Fibroblast of villous mesenchyme (primary cell): ENCODE results near the gene PLA2G4B. TPM values are rescaled to one million over a fixed set of nuclear protein-coding genes. Genes with fewer than 3 reads are reported as not detected.

ENCODE experiments used
- DNase-seq: peaks from one replicate; pipeline ENCODE4 v3.0.0-alpha.2; 2010; ENCODE audit warnings: low read depth
- H3K4me3 ChIP-seq: 2 replicates; pipeline ENCODE4 v1.5.1; 2011; ENCODE audit warnings: low read depth, mild to moderate bottlenecking, low read length
- total RNA-seq: library from RNA; depleted of rRNA; stranded (reverse); fragments of >200 nt; gene quantifications from 2 replicates; pipeline ENCODE4 v1.2.3, GENCODE V29; 2012
- TF ChIP-seq, protein P1 (sequence below): IDR thresholded peaks from 2 replicates; pipeline ENCODE4 v1.5.1; 2012; ENCODE audit warnings: low read depth, mild to moderate bottlenecking, low read length; ENCODE audit not compliant: insufficient read depth

PLA2G4B gene
- total RNA-seq, 1 donor = 1.3 TPM

DNA sequence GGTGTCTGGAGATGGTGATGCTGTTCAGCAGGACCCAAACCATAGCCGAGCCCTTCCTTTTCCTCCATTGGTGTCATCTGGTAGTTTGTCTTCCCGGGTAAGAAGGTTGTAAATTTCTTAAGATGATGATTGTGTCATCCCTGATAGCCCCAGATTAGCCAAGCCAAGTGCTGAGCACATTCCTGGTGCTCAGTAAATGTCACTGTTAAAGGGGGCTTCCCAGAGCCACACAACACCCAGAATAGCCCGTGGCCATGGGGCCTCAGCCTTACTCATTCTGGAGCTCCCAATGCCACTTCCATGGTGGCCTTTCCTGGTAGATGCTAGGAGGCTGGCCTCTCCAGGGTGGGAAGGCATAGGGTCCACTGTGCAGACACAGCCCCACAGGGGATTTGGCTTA, 4.6 kb upstream of the PLA2G4B start:
- H3K4me3 ChIP-seq = no peak overlapping the region
- DNase-seq = no peak
- TF ChIP-seq, protein P1, sequence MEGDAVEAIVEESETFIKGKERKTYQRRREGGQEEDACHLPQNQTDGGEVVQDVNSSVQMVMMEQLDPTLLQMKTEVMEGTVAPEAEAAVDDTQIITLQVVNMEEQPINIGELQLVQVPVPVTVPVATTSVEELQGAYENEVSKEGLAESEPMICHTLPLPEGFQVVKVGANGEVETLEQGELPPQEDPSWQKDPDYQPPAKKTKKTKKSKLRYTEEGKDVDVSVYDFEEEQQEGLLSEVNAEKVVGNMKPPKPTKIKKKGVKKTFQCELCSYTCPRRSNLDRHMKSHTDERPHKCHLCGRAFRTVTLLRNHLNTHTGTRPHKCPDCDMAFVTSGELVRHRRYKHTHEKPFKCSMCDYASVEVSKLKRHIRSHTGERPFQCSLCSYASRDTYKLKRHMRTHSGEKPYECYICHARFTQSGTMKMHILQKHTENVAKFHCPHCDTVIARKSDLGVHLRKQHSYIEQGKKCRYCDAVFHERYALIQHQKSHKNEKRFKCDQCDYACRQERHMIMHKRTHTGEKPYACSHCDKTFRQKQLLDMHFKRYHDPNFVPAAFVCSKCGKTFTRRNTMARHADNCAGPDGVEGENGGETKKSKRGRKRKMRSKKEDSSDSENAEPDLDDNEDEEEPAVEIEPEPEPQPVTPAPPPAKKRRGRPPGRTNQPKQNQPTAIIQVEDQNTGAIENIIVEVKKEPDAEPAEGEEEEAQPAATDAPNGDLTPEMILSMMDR = no peak

DNA sequence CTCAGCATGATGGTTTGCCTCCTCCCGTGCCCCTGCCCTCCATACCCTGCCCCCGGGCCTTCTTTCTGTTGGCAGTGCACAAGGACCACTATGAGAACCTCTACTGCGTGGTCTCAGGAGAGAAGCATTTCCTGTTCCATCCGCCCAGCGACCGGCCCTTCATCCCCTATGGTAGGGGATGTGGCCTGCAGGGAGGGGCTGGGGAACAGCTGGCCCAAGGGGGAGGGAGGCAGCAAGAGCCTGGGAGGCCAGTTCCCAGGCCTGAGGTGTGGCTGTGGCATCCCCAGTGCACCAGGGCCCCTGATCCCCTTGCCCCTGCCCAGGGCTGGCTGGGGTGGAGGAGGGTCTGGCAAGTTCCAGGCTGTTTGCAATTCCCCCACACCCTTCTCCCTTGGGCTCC, 2.6 kb upstream of the PLA2G4B start:
- no peak overlapping the region for H3K4me3 ChIP-seq
- TF ChIP-seq, protein P1 = no peak
- DNase-seq = no peak

DNA sequence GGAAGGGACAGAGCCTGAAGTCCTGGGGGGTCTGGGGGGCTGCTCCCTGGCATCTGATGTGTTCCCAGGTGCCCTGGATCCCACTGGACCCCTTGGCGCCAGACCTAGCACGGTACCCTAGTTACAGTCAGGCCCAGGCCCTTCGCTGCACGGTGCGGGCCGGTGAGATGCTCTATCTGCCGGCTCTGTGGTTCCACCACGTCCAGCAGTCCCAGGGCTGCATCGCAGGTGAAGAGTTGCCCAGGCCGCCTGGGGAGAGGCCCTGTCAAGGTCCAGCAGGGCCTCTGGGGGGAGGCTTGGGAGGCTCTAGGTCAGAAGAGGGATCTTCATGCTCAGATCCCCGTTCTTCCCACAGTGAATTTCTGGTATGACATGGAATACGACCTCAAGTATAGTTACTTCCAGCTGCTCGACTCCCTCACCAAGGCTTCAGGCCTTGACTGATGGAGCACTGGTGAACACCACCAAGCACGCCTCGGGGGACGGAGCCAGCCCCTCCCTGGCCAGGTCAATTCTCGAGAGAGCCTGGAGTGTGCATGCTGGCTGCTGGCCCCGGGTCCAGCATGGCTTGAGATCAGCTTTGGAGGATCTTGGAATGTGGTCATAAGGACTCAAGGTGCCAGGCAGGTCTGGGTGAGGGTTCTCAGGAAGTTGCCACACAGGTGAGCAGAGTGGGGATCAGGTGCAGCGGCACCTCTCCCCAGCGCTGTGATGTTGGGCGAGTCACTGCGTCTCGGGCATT, 1.8 kb upstream of the PLA2G4B start:
- H3K4me3 ChIP-seq = no peak overlapping the region
- no peak for DNase-seq
- TF ChIP-seq, protein P1 = no peak

DNA sequence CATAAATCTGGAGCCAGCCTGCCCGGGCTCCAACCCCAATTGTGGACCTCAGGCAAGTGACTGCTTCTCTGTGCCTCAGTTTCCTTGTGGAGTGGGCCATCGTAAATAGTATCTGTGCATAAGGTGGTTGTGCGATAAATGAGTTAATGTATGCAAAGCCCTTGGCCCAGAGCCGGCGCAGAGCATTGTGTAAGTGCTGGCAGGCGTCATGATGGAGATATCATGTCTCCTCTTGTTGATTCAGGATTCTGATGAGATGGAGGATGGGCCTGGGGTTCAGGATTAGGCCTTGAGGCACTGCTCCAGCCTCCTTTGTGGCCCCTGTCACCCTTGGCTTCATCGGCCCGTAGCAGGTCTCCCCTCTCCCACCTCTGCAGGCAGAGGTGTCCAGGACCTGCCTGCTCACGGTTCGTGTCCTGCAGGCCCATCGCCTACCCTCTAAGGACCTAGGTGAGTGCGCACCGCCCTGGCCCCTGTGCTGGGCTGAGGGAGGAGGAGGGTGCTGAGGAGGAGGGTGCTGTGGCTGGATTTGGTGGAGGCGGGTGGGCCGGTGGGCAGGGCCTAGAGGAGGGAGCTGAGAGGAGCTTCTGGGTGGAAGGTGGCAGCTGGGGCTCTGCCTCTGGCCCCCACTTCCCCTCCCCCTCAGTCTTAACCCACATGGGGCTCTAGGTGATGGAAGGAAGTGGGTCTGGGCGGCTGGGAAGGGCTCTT, 1.3 kb downstream of the PLA2G4B start:
- TF ChIP-seq, protein P1 = no peak
- H3K4me3 ChIP-seq = no peak overlapping the region
- no peak for DNase-seq

DNA sequence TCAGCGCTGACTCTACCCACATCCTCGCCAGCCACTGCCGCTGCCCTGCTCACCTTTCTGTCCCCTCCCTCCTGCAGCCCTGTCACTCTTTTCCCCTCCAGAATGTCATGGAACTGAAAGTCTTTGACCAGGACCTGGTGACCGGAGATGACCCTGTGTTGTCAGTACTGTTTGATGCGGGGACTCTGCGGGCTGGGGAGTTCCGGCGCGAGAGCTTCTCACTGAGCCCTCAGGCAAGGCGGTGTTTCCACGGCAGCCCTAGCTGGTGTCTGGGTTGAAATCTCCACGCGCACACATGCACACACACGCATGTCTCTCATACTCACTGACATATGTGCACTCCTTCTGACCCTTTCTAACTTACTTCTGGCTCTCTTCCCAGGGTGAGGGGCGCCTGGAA, 2.0 kb downstream of the PLA2G4B start:
- no peak overlapping the region for H3K4me3 ChIP-seq
- no peak for DNase-seq
- TF ChIP-seq, protein P1 = no peak

DNA sequence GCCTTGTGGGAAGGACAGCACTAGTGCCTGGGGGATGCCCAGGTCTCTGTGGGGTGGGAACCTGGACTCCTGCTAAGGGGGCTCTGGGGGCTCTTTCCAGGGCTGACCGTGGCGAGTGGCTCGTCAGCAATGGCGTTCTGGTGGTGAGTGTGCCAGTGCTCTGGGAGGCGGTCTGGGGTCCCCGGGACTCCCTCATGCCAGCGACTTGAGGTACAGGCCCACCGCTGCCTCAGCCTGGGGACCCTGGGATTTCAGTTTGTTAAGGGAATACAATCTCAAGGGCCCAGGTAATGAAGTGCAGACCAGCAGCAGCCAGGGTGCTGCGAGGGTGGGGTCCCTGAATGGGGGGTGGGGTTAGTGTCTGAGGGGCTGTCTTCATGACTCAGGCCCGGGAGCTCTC, 2.5 kb downstream of the PLA2G4B start:
- DNase-seq = no peak
- H3K4me3 ChIP-seq = no peak overlapping the region
- TF ChIP-seq, protein P1 = no peak
